HuH-7.5 (cell line): Measurements from ENCODE around the gene TMEM231.
"Not testable (repeated sequence)": the region's sequence is repeated elsewhere in the genome, so short reads cannot be mapped to it uniquely, and the experiment has no call there.

Source experiments
- DNase-seq: peaks from one replicate; pipeline ENCODE4 v3.0.0; 2011; ENCODE audit warnings: low spot score

TMEM231 gene

DNA sequence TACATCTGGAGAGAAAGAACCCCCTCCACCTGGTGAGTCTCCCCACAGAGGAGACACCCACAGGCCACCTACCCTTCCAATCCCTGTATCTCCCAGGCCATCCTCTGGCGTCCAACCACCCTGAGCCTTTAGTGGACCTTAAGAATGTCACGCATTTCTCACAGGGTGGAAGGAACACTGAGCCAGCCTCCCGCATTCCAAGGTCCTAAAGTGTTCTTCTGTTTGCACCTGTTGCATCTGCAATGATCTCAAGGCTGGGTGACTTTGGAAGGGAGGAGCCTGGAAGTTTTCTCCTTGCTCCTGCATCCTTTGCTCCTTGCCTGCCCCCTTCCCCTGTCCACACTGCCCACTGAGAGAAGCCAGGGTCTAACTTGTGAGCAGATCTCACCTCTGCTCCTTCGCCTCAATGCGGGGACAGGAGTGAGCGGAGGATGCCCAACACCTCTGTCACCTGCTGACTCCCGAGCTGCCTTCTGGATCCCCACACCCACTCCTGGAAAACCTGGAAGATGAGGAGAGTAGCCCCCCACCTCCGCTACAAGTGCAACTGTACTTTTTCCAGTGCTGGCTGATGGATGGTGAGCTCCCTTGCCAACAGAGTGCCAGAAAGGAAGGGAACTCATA is 23.8 kb downstream of the TMEM231 start:
- no peak for DNase-seq

- no peak for DNase-seq
Measured at GRCh38 chr16:75529959-75530358, 26.1 kb downstream of the TMEM231 start.

DNA sequence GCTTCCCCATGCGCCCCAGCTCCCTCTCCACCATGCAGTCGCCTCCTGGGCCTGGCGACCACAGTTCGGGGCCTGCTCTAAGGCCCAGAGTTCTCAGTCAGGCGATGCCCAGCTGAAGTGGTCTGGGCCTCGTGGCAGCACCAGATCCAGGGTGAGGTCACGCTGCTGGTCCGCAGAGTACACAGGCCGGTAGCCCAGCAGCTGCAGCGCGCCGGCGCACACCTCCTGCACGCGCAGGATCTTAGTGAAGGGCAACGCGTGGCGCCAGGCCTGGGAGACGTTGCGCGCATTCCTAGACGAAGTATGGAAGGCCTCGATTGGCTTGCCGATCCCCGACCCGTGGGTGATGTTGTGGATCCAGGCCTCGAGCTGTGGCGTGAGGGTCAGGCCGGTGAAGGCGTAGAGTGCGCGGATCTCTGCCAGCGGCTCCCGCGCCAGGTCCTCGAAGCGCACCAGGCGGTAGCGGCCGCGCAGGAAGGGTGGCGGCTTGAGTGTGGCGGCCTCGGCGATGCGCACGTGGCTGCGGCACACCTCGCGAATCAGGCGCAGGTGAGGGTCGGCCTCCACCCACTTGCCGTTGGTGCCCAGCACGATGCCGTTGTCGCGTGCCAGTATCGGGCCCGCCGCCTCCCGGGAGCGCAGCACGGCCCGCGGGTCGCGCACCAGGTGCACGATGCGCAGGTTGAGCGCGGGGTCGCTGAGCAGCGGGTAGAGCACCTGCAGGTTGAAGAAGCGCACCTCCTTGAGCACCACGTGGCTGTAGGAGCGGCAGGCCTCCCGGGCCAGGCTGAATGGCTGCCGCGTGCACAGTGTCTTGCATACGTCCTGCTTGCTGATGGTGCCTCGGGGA is 26.8 kb downstream of the TMEM231 start:
- DNase-seq, result no peak

- no peak for DNase-seq
Measured at GRCh38 chr16:75527825-75528299, 28.2 kb downstream of the TMEM231 start.

GRCh38 chr16:75526032-75526790 is 29.8 kb downstream of the TMEM231 start:
- no peak for DNase-seq

- no peak for DNase-seq
Measured at GRCh38 chr16:75519175-75519574, 36.9 kb downstream of the TMEM231 start.

- DNase-seq, result not testable (repeated sequence)
Measured at GRCh38 chr16:75516189-75516966, 39.7 kb downstream of the TMEM231 start.

GRCh38 chr16:75514296-75514695 is 41.8 kb downstream of the TMEM231 start:
- DNase-seq, result no peak

DNA sequence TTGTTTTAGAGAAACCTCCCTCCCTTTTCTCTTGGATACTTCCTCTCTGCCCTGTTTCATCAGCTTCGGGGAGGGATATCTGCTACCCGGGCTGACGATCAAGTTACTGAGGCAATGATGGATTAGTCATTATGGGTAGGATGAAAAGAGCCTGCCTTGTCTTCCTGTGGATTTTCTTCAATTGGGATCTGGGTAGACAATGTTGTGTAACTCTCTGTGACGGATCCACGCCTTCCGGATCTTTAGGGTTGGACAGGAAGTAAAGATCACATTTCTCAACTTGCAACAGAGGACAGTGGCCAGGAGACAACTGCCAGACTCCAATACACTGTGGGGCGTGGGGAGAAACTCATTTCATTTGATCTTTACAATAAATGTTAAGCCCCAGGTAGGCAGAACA is 49.5 kb downstream of the TMEM231 start:
- no peak for DNase-seq

DNA sequence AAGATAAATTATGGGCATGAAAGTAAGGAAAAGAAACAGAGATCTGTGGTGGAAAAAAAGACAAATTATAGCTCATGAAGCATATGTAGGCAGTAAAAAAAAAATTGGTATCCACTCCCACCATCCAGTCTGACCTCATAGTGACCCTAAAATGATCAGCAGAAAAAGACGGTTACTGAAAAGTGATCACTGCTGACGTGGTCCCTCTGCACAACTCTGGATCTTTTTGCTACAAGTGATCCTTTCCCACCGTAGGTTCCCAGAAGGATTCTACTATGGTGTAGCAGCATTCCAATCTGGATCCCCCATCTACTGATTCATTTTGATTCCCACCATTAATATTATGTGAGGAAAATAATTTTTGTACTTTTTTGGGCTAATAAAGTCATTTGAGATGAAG is 49.9 kb downstream of the TMEM231 start:
- DNase-seq, result no peak

GRCh38 chr16:75503801-75504200 is 52.3 kb downstream of the TMEM231 start:
- DNase-seq, result no peak

DNA sequence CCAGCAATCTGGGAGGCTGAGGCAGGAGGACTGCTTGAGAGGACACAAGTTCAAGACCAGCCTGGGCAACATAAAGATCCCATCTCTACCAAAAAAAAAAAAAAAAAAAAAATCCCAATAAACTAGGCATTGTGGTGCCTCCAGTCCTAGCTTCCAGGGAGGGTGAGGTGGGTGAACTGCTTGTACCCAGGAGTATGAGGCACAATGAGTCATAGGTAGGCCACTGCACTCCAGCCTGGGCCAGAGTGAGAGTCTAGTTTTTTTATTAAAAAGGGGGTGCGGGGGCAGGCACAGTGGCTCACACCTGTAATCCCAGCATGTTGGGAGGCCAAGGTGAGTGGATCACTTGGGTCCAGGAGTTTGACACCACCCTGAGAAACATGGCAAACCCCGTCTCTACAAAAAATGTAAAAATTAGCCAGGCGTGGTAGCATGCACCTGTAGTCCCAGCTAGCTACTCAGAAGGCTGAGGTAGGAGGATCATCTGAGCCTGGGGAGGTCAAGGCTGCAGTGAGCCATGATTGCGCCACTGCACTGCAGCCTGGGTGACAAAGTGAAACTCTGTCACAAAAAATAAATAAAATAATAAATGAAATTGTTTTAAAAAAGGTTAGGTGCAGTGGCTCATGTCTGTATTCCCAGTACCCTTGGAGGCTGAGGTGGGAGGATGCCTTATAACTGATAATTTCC is 53.0 kb downstream of the TMEM231 start:
- no peak for DNase-seq

DNA sequence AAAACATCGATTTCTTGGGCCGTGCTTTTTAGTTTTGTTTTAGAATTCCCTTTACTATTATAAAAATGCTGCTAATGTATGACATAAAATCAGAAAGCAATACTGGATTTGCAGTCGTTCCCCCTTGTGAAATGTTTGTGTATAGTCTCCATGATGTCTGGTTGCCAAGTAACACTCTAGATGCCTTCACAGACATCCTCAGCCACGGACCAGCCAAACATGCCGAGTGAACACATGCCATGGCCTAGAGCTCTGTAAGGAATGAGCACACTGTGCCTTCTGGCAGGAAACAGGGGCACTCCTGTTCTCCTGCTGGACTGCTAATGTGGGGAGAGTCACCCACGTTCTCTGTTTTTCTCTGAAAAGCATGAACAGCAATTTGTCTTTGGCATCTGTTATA is 54.2 kb downstream of the TMEM231 start:
- not testable (repeated sequence) for DNase-seq

GRCh38 chr16:75501359-75501758 is 54.7 kb downstream of the TMEM231 start:
- no peak for DNase-seq

DNA sequence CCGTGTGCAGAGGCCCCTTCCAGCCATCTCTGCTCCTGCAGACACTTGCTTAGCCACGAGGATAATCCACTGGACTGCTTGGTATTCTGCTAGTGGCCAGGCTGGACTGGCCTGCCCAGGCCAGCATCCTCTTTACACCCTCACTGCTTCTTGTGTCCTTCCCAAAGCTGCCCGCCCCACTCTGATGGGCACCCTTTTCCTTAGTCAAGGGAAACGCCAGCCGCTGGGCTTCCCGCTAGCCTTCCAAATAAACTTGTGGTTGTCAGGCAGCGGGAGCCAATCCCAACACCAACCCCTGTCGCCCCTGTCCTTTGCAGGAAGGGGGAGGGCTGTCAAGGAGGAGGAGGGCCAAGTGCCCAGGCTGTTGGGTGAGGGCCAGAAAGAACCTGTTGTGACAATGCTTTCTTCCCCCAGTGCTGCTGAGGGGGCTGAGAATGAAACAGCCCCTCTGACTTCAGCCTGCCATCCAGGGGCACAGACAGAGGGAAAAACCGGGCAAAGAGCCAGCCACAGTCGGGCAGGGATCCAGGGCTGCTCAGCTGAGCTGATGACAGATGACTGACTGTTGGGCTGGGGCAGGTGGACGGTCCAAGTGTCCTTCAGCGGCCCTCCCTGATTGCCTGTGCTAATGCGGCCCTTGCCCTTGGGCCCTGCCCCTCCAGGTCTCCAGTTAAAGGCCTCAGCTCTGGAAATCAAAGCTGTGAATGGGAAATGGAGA is 57.3 kb downstream of the TMEM231 start:
- DNase-seq, result not testable (repeated sequence)

- DNase-seq, result no peak
Measured at GRCh38 chr16:75497558-75497957, 58.5 kb downstream of the TMEM231 start.

DNA sequence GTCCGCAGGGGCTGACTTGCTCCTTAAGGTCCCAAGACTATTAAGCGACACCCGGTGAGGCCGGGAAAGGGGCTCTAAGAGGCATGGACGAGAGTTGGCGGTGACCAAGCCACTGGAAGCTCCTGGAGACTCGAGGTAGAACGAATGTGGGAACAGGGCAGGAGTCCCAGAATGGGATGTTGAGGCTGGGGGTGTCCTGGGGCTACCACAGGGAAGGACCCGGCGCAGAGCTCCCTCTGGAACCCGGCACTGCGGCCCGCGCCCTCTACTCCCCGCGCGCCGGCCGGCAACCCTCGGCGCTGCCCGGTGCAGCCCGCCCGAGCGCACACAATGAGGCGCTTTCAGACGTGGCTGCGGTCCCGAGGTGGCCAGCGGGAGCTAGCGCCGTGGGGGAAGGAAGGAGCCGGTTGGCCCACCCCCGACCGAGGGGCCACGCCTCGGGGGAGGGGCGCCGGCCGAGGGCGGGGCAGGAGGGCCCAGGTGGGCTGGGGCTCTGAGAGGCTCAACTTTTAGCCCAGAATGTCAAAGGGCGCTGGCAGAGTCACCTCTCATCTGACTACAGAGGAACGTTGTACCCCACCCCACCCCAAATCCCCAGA is 60.9 kb downstream of the TMEM231 start, which contains the start of gene CHST6:
CHST6 (minus strand) TSS at position 366 of the 599 bp plus-strand sequence. CDS start 15,613 bp downstream, outside the sequence.
- DNase-seq, result peak; percentile 61

- DNase-seq, result no peak
Measured at GRCh38 chr16:75494661-75495075, 61.4 kb downstream of the TMEM231 start.

GRCh38 chr16:75494184-75494583 is 61.9 kb downstream of the TMEM231 start:
- DNase-seq, result no peak

GRCh38 chr16:75491876-75492275 is 64.2 kb downstream of the TMEM231 start:
- DNase-seq, result peak; percentile 46
